Hepatocyte (in vitro differentiated cells): Measurements from ENCODE around the gene TRIM23.

ENCODE experiments used
- EZH2 ChIP-seq: fragments of 200-600 bp; sonication (generic); IDR thresholded peaks from 2 replicates; pipeline ENCODE4 v1.6.1; 2016; ENCODE audit warnings: antibody characterized with exemption, mild to moderate bottlenecking, borderline replicate concordance
- EZH2phosphoT487 ChIP-seq: fragments of 200-600 bp; sonication (generic); IDR thresholded peaks from one replicate; pipeline ENCODE4 v1.6.1; 2018; ENCODE audit warnings: antibody characterized with exemption, mild to moderate bottlenecking, low read depth, moderate library complexity; ENCODE audit not compliant: unreplicated experiment, severe bottlenecking
- TF ChIP-seq, protein P1 (sequence below): fragments of 200-600 bp; sonication (generic); IDR thresholded peaks from 2 replicates; pipeline ENCODE4 v1.5.1; 2016; ENCODE audit warnings: antibody characterized with exemption, mild to moderate bottlenecking; ENCODE audit not compliant: poor library complexity

GRCh38 chr5:65672796-65673195 is 48.7 kb upstream of the TRIM23 start:
- TF ChIP-seq, protein P1, sequence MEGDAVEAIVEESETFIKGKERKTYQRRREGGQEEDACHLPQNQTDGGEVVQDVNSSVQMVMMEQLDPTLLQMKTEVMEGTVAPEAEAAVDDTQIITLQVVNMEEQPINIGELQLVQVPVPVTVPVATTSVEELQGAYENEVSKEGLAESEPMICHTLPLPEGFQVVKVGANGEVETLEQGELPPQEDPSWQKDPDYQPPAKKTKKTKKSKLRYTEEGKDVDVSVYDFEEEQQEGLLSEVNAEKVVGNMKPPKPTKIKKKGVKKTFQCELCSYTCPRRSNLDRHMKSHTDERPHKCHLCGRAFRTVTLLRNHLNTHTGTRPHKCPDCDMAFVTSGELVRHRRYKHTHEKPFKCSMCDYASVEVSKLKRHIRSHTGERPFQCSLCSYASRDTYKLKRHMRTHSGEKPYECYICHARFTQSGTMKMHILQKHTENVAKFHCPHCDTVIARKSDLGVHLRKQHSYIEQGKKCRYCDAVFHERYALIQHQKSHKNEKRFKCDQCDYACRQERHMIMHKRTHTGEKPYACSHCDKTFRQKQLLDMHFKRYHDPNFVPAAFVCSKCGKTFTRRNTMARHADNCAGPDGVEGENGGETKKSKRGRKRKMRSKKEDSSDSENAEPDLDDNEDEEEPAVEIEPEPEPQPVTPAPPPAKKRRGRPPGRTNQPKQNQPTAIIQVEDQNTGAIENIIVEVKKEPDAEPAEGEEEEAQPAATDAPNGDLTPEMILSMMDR = no peak
- TF ChIP-seq EZH2 (no peak), EZH2phosphoT487 (no peak)
